Glutamatergic neuron (in vitro differentiated cells): Measurements from ENCODE around the gene CBFB. TPM values are rescaled to one million over a fixed set of nuclear protein-coding genes. Genes with fewer than 3 reads are reported as not detected.

ENCODE experiments used
- DNase-seq: peaks from one replicate; pipeline ENCODE4 v3.0.0; 2022
- H3K27ac Mint-ChIP-seq: one replicate; pipeline ENCODE4 v1.8.0; 2020; ENCODE audit warnings: mild to moderate bottlenecking, mixed read lengths, inconsistent platforms; ENCODE audit not compliant: unreplicated experiment
- H3K27me3 Mint-ChIP-seq: one replicate; pipeline ENCODE4 v1.8.0; 2020; ENCODE audit warnings: mild to moderate bottlenecking, moderate library complexity, mixed read lengths, inconsistent platforms; ENCODE audit not compliant: unreplicated experiment
- H3K36me3 Mint-ChIP-seq: one replicate; pipeline ENCODE4 v1.8.0; 2020; ENCODE audit warnings: mild to moderate bottlenecking, mixed read lengths, inconsistent platforms; ENCODE audit not compliant: unreplicated experiment
- H3K4me1 Mint-ChIP-seq: one replicate; pipeline ENCODE4 v1.8.0; 2020; ENCODE audit warnings: mild to moderate bottlenecking, low read depth, mixed read lengths, inconsistent platforms; ENCODE audit not compliant: unreplicated experiment
- H3K4me3 Mint-ChIP-seq: one replicate; pipeline ENCODE4 v1.8.0; 2020; ENCODE audit warnings: mild to moderate bottlenecking, mixed read lengths, inconsistent platforms; ENCODE audit not compliant: unreplicated experiment
- H3K9me3 Mint-ChIP-seq: one replicate; pipeline ENCODE4 v1.8.0; 2020; ENCODE audit warnings: mild to moderate bottlenecking, moderate library complexity, mixed read lengths, inconsistent platforms; ENCODE audit not compliant: unreplicated experiment
- total RNA-seq: library from RNA; stranded (reverse); fragmentation: NEBNext Ultra II Directional; extraction: Animal tissue kit (Norgen Biotek cat#: 25700); gene quantifications from one replicate; pipeline ENCODE4 v1.2.1, GENCODE V29; 2021; ENCODE audit not compliant: unreplicated experiment
- TF ChIP-seq, protein P1 (sequence below): fragments of 200-600 bp; sonication (generic); IDR thresholded peaks from one replicate; pipeline ENCODE4 v1.5.0; 2021; ENCODE audit not compliant: partially characterized antibody, unreplicated experiment

Gene CBFB
- total RNA-seq, 1 donor from 2014 or later, result 168 TPM

DNA sequence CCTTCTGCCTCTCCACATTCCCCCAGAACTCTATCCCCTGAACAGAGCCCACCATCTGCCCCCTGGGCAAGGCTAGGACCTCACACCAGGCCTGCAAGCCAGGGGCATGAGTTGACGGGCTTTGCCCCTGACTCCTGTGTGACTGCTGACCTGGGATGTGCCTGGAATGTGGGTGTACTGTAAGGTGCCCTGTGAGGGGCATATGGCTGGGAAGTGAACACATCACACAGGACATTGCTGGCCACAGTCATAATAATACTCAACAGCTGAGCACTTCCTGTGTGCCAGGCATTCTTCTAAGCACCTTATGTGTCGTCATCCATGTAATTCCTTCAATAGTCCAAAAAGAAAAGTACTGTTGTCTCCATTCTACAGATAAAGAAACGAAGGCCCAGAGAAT, 27.2 kb upstream of the CBFB start:
- H3K27ac Mint-ChIP-seq, result no peak overlapping the region
- H3K27me3 Mint-ChIP-seq, result peaks cover 16% of the 10 kb centered on the region
- H3K4me1 Mint-ChIP-seq, result peaks cover 3% of the 10 kb centered on the region
- H3K9me3 Mint-ChIP-seq, result peaks cover 5% of the 10 kb centered on the region
- no peak for DNase-seq
- H3K4me3 Mint-ChIP-seq, result no peak overlapping the region
- H3K36me3 Mint-ChIP-seq, result no peaks in the 10 kb centered on the region
- TF ChIP-seq, protein P1, sequence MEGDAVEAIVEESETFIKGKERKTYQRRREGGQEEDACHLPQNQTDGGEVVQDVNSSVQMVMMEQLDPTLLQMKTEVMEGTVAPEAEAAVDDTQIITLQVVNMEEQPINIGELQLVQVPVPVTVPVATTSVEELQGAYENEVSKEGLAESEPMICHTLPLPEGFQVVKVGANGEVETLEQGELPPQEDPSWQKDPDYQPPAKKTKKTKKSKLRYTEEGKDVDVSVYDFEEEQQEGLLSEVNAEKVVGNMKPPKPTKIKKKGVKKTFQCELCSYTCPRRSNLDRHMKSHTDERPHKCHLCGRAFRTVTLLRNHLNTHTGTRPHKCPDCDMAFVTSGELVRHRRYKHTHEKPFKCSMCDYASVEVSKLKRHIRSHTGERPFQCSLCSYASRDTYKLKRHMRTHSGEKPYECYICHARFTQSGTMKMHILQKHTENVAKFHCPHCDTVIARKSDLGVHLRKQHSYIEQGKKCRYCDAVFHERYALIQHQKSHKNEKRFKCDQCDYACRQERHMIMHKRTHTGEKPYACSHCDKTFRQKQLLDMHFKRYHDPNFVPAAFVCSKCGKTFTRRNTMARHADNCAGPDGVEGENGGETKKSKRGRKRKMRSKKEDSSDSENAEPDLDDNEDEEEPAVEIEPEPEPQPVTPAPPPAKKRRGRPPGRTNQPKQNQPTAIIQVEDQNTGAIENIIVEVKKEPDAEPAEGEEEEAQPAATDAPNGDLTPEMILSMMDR, result no peak

DNA sequence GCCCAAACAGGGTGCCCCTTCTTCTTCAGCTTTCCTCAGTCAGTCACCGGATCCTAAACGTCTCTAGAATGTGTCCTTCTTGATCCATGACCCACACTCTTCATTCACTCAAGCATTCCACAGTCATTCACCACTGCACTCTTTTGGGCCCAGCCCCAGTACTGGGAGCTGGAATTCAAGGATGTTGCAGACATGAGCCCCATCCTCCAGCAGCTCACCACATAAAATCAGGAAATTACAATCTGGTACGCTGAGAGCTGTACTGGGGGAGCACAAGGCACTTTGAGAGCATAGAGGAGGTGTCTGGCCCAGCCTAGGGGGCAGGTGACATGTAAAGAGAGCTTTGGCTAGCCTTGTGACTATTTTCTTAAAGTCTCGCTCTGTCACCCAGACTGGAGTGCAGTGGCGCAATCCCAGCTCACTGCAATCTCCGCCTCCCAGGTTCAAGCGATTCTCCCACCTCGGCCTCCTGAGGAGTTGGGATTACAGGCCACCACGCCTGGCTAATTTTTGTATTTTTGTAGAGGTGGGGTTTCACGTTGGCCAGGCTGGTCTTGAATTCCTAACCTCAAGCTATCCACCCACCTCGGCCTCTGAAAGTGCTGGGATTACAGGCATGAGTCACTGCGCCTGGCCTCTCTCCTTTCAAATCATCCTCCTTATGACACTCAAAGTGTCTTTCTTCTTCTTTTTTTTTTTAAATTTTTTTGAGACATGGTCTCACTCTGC, 21.9 kb upstream of the CBFB start:
- peaks cover 18% of the 10 kb centered on the region for H3K27me3 Mint-ChIP-seq
- no peaks in the 10 kb centered on the region for H3K36me3 Mint-ChIP-seq
- DNase-seq, result no peak
- H3K4me3 Mint-ChIP-seq, result no peak overlapping the region
- H3K27ac Mint-ChIP-seq, result no peak overlapping the region
- no peaks in the 10 kb centered on the region for H3K9me3 Mint-ChIP-seq
- TF ChIP-seq, protein P1, result no peak
- no peaks in the 10 kb centered on the region for H3K4me1 Mint-ChIP-seq

DNA sequence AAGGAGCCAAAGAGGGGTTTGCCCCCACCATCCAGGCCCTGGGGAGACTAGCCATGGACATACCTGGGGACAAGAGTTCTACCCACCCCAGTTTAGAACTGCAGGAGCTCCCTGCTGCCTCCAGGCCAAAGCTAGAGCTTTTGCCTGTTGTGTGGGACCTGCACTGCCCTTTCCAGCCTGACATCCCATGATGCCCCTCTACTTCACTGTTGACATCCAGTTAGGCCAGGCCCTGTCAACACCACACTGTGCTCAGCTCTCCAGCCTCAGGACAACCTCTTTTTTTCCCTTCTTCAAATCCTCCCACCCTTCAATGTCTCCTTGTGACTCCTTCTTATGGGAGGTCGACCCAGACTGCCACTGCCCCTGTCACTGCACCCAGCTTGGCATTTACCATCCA, 19.8 kb upstream of the CBFB start:
- TF ChIP-seq, protein P1, result no peak
- H3K27ac Mint-ChIP-seq, result no peak overlapping the region
- no peak for DNase-seq
- H3K27me3 Mint-ChIP-seq, result peaks cover 13% of the 10 kb centered on the region
- H3K9me3 Mint-ChIP-seq, result peaks cover 2% of the 10 kb centered on the region
- peaks cover 3% of the 10 kb centered on the region for H3K4me1 Mint-ChIP-seq
- H3K36me3 Mint-ChIP-seq, result no peaks in the 10 kb centered on the region
- H3K4me3 Mint-ChIP-seq, result no peak overlapping the region

DNA sequence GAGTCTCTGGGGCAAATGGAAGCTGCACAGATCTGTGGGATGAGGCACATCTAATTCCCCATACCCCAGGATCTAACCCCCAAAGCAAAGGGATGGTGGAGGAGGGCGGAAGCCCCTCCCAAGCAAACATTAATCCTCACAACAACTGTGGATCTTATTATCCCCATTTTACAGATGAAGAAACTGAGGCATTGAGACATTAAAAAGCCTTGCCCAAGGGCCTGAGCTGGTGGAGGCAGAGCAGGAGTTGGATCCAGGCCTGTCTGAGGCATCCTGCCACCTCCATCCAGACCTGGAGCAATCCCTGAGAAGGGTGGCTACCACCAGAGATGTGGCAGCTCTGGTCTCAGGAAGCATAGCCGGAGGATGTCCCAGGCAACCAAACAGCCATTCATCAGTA, 17.7 kb upstream of the CBFB start:
- Mint-ChIP-seq H3K27ac (no peak overlapping the region), H3K27me3 (peaks cover 21% of the 10 kb centered on the region), H3K4me3 (no peak overlapping the region), H3K4me1 (peaks cover 3% of the 10 kb centered on the region), H3K9me3 (peaks cover 2% of the 10 kb centered on the region), H3K36me3 (no peaks in the 10 kb centered on the region)
- TF ChIP-seq, protein P1, result no peak
- DNase-seq, result no peak

DNA sequence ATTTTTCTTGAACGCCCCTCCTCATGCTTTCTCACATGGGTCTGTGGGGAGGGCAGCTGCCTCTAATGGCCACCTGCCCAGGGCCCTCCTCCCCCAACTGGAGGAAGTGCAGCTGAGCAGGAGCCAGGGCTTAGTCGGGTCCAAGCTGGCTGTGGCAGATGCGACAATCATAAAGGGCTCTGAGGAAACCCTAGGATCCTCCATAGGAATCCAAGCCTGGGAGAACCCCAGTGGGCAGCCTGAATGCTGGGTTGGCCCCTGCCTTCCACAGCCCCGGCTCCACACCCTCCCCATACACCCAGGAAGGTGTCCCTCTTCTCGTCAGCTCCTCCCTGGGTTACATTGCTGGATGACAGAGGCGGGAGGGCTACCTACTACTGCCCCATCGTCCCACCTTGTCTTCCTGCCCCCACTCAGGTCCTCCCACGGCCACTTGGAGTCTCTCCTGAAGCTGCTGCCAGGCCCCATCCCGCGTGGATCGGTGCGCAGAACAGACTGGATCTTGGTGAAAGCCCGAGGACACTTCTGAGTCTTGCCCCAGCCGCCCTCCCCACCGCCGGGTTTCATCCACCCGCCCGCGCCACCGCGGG, 15.6 kb upstream of the CBFB start:
- Mint-ChIP-seq H3K27me3 (peaks cover 22% of the 10 kb centered on the region), H3K36me3 (no peaks in the 10 kb centered on the region), H3K27ac (no peak overlapping the region), H3K9me3 (peaks cover 2% of the 10 kb centered on the region), H3K4me1 (peaks cover 3% of the 10 kb centered on the region), H3K4me3 (peak overlapping the region; percentile 55)
- TF ChIP-seq, protein P1, result no peak
- DNase-seq, result peak; percentile 52
